WERI-Rb-1 (cell line): ENCODE measurements around the gene TTC22.

Experiments
- DNase-seq: peaks from one replicate; pipeline ENCODE4 v3.0.0-alpha.2; 2020
- H3K27ac ChIP-seq: fragments of 250-450 bp; sonication (Bioruptor Pico); 2 replicates; pipeline ENCODE4 v1.5.1; 2020; ENCODE audit warnings: mild to moderate bottlenecking, moderate library complexity
- H3K27me3 ChIP-seq: fragments of 250-450 bp; sonication (Bioruptor Pico); 2 replicates; pipeline ENCODE4 v1.5.1; 2021; ENCODE audit warnings: mild to moderate bottlenecking, low read depth, moderate library complexity; ENCODE audit not compliant: insufficient read depth, severe bottlenecking
- H3K36me3 ChIP-seq: fragments of 250-450 bp; sonication (Bioruptor Pico); 2 replicates; pipeline ENCODE4 v1.5.1; 2020; ENCODE audit warnings: mild to moderate bottlenecking, moderate library complexity
- H3K4me3 ChIP-seq: 2 replicates; pipeline ENCODE4 v1.5.1; 2011; ENCODE audit warnings: low read depth, mild to moderate bottlenecking, control low read depth, low read length
- H3K9me3 ChIP-seq: fragments of 250-450 bp; sonication (Bioruptor Pico); 2 replicates; pipeline ENCODE4 v1.5.1; 2021; ENCODE audit warnings: mild to moderate bottlenecking, moderate library complexity; ENCODE audit not compliant: severe bottlenecking
- CTCF ChIP-seq: IDR thresholded peaks from 2 replicates; pipeline ENCODE4 v1.5.1; 2011; ENCODE audit warnings: low read depth, mild to moderate bottlenecking, control low read depth, inconsistent platforms, low read length

The TTC22 gene

GRCh38 chr1:54835970-54836369 is 34.8 kb upstream of the TTC22 start:
- Histone ChIP-seq H3K9me3 (no peaks in the 10 kb centered on the region), H3K36me3 (no peaks in the 10 kb centered on the region), H3K27ac (no peak overlapping the region), H3K4me3 (no peak overlapping the region), H3K27me3 (no peaks in the 10 kb centered on the region)
- DNase-seq: no peak
- no peak for TF ChIP-seq CTCF

GRCh38 chr1:54835131-54835898 is 34.2 kb upstream of the TTC22 start:
- TF ChIP-seq CTCF: no peak

DNA sequence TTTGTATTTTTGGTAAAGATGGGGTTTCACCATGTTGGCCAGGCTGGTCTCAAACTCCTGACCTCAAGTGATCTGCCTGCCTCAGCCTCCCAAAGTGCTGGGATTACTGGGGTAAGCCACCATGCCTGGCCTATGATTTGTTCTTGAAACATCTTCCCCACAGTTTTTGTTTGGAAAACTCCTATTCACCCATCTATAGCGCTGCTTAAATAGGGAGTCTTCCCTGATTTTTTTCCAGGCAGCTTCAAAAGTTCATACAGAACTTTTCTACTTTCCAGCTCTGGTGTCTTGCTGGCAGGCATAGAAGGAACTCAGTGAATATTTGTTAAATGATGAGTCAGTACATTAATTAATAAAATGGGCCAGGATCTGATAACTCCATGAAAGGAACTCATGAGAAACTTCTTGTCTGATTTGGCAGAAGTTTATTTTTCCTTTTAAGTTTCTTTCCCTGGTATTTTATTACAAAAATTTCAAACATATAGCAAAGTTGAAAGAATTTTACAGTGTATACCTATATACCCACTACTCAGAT is 33.0 kb upstream of the TTC22 start:
- no peak for TF ChIP-seq CTCF
- no peaks in the 10 kb centered on the region for H3K36me3 ChIP-seq
- no peak overlapping the region for H3K27ac ChIP-seq
- H3K27me3 ChIP-seq: no peaks in the 10 kb centered on the region
- H3K9me3 ChIP-seq: no peaks in the 10 kb centered on the region
- DNase-seq: no peak
- H3K4me3 ChIP-seq: no peak overlapping the region

More at GRCh38 chr1:54835131-54835898, 34.2 kb upstream of the TTC22 start:
- Histone ChIP-seq H3K27ac (no peak overlapping the region), H3K9me3 (no peaks in the 10 kb centered on the region), H3K4me3 (no peak overlapping the region), H3K36me3 (no peaks in the 10 kb centered on the region), H3K27me3 (no peaks in the 10 kb centered on the region)
- DNase-seq: no peak

DNA sequence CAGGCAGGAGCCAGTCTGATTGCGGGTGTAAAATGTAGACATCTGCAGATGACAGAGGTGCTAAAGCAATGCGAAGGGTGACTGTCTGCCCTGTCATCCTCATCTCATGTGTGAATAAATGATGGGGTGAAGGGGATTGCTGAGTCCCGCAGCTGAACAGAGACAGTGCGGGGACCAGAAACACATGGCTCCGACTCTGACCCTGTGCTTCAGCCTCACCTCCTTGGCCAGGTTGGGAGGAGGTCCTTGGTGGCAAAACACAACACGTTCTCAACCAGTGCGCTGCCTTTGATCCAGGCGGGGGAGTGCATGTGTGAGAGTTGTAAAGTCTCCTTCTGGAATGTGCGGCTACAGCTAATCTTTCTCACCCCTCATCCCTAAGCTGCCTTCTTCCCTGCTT is 32.0 kb upstream of the TTC22 start:
- no peak for DNase-seq
- Histone ChIP-seq H3K27me3 (no peaks in the 10 kb centered on the region), H3K27ac (no peak overlapping the region), H3K9me3 (no peaks in the 10 kb centered on the region), H3K36me3 (no peaks in the 10 kb centered on the region), H3K4me3 (no peak overlapping the region)
- no peak for TF ChIP-seq CTCF

- peaks cover 4% of the 10 kb centered on the region for H3K9me3 ChIP-seq
- no peak overlapping the region for H3K27ac ChIP-seq
- no peak for DNase-seq
- no peaks in the 10 kb centered on the region for H3K36me3 ChIP-seq
- TF ChIP-seq CTCF: no peak
- no peaks in the 10 kb centered on the region for H3K27me3 ChIP-seq
- no peak overlapping the region for H3K4me3 ChIP-seq
Observed at GRCh38 chr1:54826226-54826816, 25.2 kb upstream of the TTC22 start.
